Left forelimb (tissue), 1 donor: ENCODE measurements around the gene TENM3.

Source experiments
- DNase-seq: peaks from one replicate; pipeline ENCODE4 v3.0.0-alpha.2; 2018; ENCODE audit warnings: low spot score

Gene TENM3

GRCh38 chr4:182404376-182404775, 161.2 kb downstream of the TENM3 start:
- DNase-seq: no peak

- DNase-seq: no peak
Observed at GRCh38 chr4:182405087-182405486, 161.9 kb downstream of the TENM3 start.

GRCh38 chr4:182409271-182409670, 166.1 kb downstream of the TENM3 start:
- DNase-seq: no peak

GRCh38 chr4:182411391-182411790, 168.2 kb downstream of the TENM3 start:
- DNase-seq: no peak

GRCh38 chr4:182413550-182413949, 170.3 kb downstream of the TENM3 start:
- DNase-seq: no peak

GRCh38 chr4:182415116-182415515, 171.9 kb downstream of the TENM3 start:
- no peak for DNase-seq

GRCh38 chr4:182416067-182416466, 172.9 kb downstream of the TENM3 start:
- DNase-seq: no peak

- no peak for DNase-seq
Observed at GRCh38 chr4:182418054-182418734, 175.0 kb downstream of the TENM3 start.

- no peak for DNase-seq
Observed at GRCh38 chr4:182420189-182420588, 177.0 kb downstream of the TENM3 start.

GRCh38 chr4:182421753-182422152, 178.6 kb downstream of the TENM3 start:
- no peak for DNase-seq

- DNase-seq: no peak
Observed at GRCh38 chr4:182425302-182425701, 182.1 kb downstream of the TENM3 start.

- no peak for DNase-seq
Observed at GRCh38 chr4:182426901-182427300, 183.7 kb downstream of the TENM3 start.

GRCh38 chr4:182427554-182427953, 184.4 kb downstream of the TENM3 start:
- DNase-seq: no peak

GRCh38 chr4:182429896-182430295, 186.7 kb downstream of the TENM3 start:
- no peak for DNase-seq

GRCh38 chr4:182432819-182433218, 189.6 kb downstream of the TENM3 start:
- DNase-seq: no peak

GRCh38 chr4:182434720-182435119, 191.5 kb downstream of the TENM3 start:
- DNase-seq: no peak

- DNase-seq: no peak
Observed at GRCh38 chr4:182435401-182435800, 192.2 kb downstream of the TENM3 start.

- DNase-seq: no peak
Observed at GRCh38 chr4:182443070-182443469, 199.9 kb downstream of the TENM3 start.

- no peak for DNase-seq
Observed at GRCh38 chr4:182447767-182448280, 204.6 kb downstream of the TENM3 start.

GRCh38 chr4:182448281-182449151, 205.3 kb downstream of the TENM3 start:
- peak; percentile 94 for DNase-seq

- DNase-seq: no peak
Observed at GRCh38 chr4:182449186-182449929, 206.2 kb downstream of the TENM3 start.

GRCh38 chr4:182449930-182450439, 206.8 kb downstream of the TENM3 start:
- DNase-seq: no peak
